D721Med (cell line): ENCODE data around the gene PLCG2.

Source experiments
- DNase-seq: peaks from one replicate; pipeline ENCODE4 v3.0.0; 2011; ENCODE audit warnings: low spot score; ENCODE audit not compliant: insufficient read length
- FAIRE-seq: peaks from 2 replicates; lab custom pipeline; 2011; peaks lifted over from hg19 to GRCh38; lab: Jason Lieb, UNC
- CTCF ChIP-seq: IDR thresholded peaks from 2 replicates; pipeline ENCODE4 v1.5.1; 2012; ENCODE audit warnings: mild to moderate bottlenecking, control low read depth; ENCODE audit not compliant: insufficient read depth; ENCODE audit errors: missing control alignments

Gene PLCG2

DNA sequence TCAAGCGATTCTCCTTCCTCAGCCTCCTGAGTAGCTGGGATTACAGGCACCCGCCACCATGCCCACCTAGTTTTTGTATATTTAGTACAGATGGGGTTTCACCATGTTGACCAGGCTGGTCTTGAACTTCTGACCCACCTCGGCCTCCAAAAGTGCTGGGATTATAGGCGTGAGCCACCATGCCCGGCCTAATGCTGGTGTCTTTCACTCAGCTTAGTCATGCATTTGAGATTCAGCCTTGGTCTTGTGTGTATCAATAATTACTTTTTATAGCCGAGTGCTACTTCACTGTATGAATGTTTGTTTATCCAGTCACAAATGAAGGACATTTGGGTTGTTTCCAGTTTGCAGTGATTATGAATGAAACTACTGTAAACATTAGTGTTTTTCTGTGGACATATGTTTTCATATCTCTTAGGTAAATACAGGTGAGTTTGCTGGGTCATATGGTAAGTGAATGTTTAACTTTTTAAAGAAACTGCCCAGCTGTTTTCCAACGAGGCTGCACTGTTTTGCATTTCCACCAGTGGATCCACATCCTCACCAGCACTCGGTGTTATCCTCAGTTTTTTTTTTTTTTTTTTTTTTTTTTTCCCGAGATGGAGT, 11.0 kb upstream of the PLCG2 start:
- DNase-seq: no peak
- no peak for TF ChIP-seq CTCF
- FAIRE-seq: no peak

DNA sequence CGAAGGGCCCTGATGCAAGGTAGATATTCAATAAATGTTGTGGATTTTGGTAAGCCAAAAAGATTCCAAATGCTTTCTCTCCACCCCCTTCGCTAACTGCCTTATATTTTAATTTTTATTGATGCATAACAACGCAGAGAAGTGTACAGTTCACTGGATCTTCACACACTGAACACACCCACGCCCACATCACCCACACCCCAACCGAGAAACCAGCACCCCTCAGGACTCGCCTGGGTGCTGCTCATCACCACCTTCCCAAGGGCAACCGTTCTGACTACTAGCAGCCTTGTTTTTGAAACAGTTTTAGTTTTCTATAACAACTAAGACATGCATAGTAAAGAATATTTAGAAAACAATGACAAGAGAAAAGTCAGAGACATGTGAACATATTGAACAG, 9.1 kb upstream of the PLCG2 start:
- FAIRE-seq (no peak), DNase-seq (no peak)
- no peak for TF ChIP-seq CTCF

- FAIRE-seq: no peak
- no peak for TF ChIP-seq CTCF
- no peak for DNase-seq
Observed at GRCh38 chr16:81774348-81774747, 4.7 kb upstream of the PLCG2 start.

DNA sequence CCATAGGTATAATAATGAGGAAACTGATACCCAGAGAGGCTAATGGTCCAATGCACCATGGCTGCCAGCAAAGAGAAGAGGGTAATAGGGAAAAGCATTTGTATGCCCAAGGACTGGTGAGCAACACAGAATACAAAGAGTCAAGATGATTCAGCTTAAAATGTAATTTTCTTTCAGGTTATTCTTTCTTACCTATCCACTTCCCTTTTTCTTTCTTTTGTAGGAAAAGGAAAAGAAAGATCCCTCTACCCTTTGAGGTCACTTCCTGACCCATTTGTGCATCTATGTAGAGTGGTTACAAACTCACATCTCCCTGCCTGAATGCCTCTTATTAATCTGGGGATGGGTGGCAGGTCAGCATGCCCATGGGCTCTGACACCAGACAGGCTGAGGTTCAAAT, 3.5 kb upstream of the PLCG2 start:
- TF ChIP-seq CTCF: no peak
- no peak for FAIRE-seq
- no peak for DNase-seq

DNA sequence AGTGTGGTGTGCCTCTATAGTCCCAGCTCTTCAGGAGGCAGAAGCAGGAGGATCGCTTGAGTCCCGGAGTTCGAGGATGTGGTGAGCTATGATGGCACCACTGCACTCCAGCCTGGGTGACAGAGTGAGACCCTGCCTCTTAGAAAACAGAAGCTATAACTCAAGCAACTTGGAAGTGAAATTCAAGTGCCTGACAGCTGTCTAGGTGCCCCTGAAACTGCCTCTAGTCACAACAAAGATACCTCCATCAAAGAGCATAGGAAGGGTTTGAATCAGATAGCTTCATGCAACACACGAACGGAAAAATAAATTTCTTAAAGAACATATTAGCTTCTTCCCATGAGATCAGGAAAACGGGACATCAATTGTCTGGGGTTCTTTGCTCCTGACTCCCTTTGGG, 860 bp upstream of the PLCG2 start:
- TF ChIP-seq CTCF: no peak
- DNase-seq: no peak
- FAIRE-seq: no peak

DNA sequence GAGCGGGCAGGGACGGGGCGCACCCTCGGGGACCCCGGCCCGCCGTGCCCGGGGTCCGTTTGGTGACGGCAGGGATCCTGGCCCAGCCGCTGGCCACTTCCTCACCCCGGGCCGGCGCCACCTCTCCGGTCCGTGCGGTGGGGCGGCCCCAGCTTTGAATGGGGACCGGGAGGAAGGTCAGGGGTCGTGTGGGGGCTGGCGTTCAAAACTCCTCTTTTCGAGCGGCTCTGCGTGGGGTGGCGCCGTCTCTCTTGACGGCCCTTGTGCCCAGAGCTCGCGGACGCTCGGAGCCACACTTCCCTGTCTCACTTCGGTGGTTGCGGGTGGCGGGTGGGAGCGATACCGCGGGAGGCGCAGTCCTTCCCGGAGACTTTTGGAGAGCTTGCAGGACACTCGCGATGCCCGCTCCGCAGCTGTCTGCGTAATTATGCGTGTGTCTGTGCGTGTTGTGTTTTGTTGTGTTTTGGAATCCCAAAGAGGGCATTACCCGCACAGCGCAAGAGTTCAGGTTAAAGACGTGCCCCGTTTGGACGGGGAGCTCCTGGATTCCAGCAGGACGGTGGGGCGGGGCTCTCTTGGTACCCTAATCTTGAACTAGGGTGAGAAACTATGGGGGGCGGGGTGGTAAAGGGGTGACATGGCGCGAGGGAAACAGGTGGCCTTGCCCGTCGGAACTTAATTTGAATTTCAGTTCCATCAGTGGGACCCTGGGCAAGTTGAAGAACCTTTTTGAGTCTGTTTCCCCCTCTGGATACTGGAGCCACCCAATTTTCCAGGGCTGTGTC, 637 bp downstream of the PLCG2 start:
- no peak for TF ChIP-seq CTCF
- no peak for DNase-seq
- no peak for FAIRE-seq

GRCh38 chr16:81780350-81780749, 1.3 kb downstream of the PLCG2 start:
- no peak for FAIRE-seq
- TF ChIP-seq CTCF: no peak
- DNase-seq: no peak
